Prostate gland (tissue), 2 donors: Measurements from ENCODE around the gene PYDC1. TPM values are rescaled to one million over a fixed set of nuclear protein-coding genes. Genes with fewer than 3 reads are reported as not detected.
A peak's percentile ranks its signal among the peaks of the same experiment; 100 is the strongest.
"Not testable (repeated sequence)": the region's sequence is repeated elsewhere in the genome, so short reads cannot be mapped to it uniquely, and the experiment has no call there.

Source experiments
- DNase-seq: peaks from one replicate; pipeline ENCODE4 v3.0.0-alpha.2; 2019; ENCODE audit warnings: low spot score
- H3K27ac ChIP-seq, 2 donors: fragments of 200-600 bp; sonication (generic); 2 replicates each; pipeline ENCODE4 v1.5.1; 2017 to 2019
- H3K27me3 ChIP-seq: fragments of 200-600 bp; sonication (generic); replicated peaks from 2 replicates; pipeline ENCODE4 v1.5.1; 2019; ENCODE audit not compliant: insufficient read depth
- H3K36me3 ChIP-seq, 2 donors: fragments of 200-600 bp; sonication (generic); 1 replicate in 1 of 2; 2 replicates in 1 of 2; pipeline versions ENCODE4 v1.5.1 to v1.8.1; 2017 to 2019
- H3K4me1 ChIP-seq: fragments of 200-600 bp; sonication (generic); replicated peaks from 2 replicates; pipeline ENCODE4 v1.5.1; 2019
- H3K4me3 ChIP-seq, 2 donors: fragments of 200-600 bp; sonication (generic); 2 replicates each; pipeline ENCODE4 v1.5.1; 2017 to 2019
- H3K9me3 ChIP-seq: fragments of 200-600 bp; sonication (generic); 2 replicates; pipeline ENCODE4 v1.5.1; 2017
- CTCF ChIP-seq, 4 experiments: fragments of 200-600 bp in 2 of 4; fragments of 450-650 bp in 2 of 4; sonication (generic) in 2 of 4; IDR thresholded peaks; 1 replicate in 3 of 4; 2 replicates in 1 of 4; pipeline ENCODE4 v1.5.1; 2016 to 2019; ENCODE audit warnings: antibody characterized with exemption in 4 of 4, mild to moderate bottlenecking in 2 of 4, moderate library complexity in 2 of 4
- POLR2A ChIP-seq: fragments of 450-650 bp; IDR thresholded peaks from one replicate; pipeline ENCODE4 v1.6.1; 2016; ENCODE audit warnings: antibody characterized with exemption, mild to moderate bottlenecking
- POLR2AphosphoS5 ChIP-seq: sonication (generic); formaldehyde crosslinking; IDR thresholded peaks from one replicate; pipeline ENCODE4 v1.6.1; 2017; ENCODE audit warnings: antibody characterized with exemption
- WGBS: methylation state at CpG from one replicate; pipeline ENCODE4 v1.1.5; 2018; 5-methylcytosine and 5-hydroxymethylcytosine counted together
- intact Hi-C: fragments of 100-400 bp; cut with DNase I; formaldehyde crosslinking; loops from one replicate; pipeline ENCODE4 v1.14.2; 2022
- small RNA-seq, 2 donors: library from RNA; depleted of rRNA; stranded (forward); fragments of <200 nt; gene quantifications; one replicate each; pipeline ENCODE3, GENCODE V24; 2016
- total RNA-seq, 2 donors: library from RNA; depleted of rRNA; stranded (reverse); fragments of >200 nt; gene quantifications; one replicate each; pipeline ENCODE4 v1.1.0, GENCODE V29; 2016

The PYDC1 gene
- total RNA-seq, 2 donors from 2014 or later, result not detected

GRCh38 chr16:31179219-31179746 is 37.7 kb downstream of the PYDC1 start:
- intact Hi-C loops, result no loop called here
- no peak for DNase-seq
- 5% methylated on average over 27 of the region's 27 CpGs for WGBS

GRCh38 chr16:31177136-31177535 is 39.8 kb downstream of the PYDC1 start:
- peaks cover 6% of the 10 kb centered on the region for H3K4me1 ChIP-seq
- intact Hi-C loops, result no loop called here
- H3K4me3 ChIP-seq, result no peak overlapping the region
- H3K9me3 ChIP-seq, result no peaks in the 10 kb centered on the region
- TF ChIP-seq POLR2A, result no peak
- TF ChIP-seq POLR2AphosphoS5, result no peak
- H3K27ac ChIP-seq, result no peak overlapping the region
- WGBS, result 68% methylated on average over 3 of the region's 3 CpGs
- H3K27me3 ChIP-seq, result no peaks in the 10 kb centered on the region
- no peaks in the 10 kb centered on the region for H3K36me3 ChIP-seq
- no peak for DNase-seq

More at GRCh38 chr16:31179219-31179746, 37.7 kb downstream of the PYDC1 start:
- H3K4me3 ChIP-seq, result peak overlapping the region; percentile 95 to 99
- H3K36me3 ChIP-seq, result no peaks in the 10 kb centered on the region
- H3K27me3 ChIP-seq, result no peaks in the 10 kb centered on the region
- H3K4me1 ChIP-seq, result peaks cover 18% of the 10 kb centered on the region
- H3K9me3 ChIP-seq, result no peaks in the 10 kb centered on the region
- H3K27ac ChIP-seq, result peak overlapping the region; percentile 98
- no peak for TF ChIP-seq POLR2AphosphoS5
- peak; percentile 68 for TF ChIP-seq POLR2A
- no peak for TF ChIP-seq CTCF (IDR thresholded peaks at IDR 0.05)

- H3K27ac ChIP-seq, H3K9me3 ChIP-seq, intact Hi-C loops, DNase-seq, H3K27me3 ChIP-seq, H3K36me3 ChIP-seq, H3K4me1 ChIP-seq, H3K4me3 ChIP-seq: not testable (repeated sequence)
- WGBS, result 10% methylated on average over 1 of the region's 2 CpGs
Observed at GRCh38 chr16:31170048-31170447, 46.9 kb downstream of the PYDC1 start.

GRCh38 chr16:31168848-31169247 is 48.1 kb downstream of the PYDC1 start:
- intact Hi-C loops, result no loop called here
- Histone ChIP-seq H3K27ac (no peak overlapping the region), H3K4me3 (no peak overlapping the region), H3K36me3 (no peaks in the 10 kb centered on the region), H3K27me3 (no peaks in the 10 kb centered on the region), H3K4me1 (no peaks in the 10 kb centered on the region), H3K9me3 (no peaks in the 10 kb centered on the region)
- WGBS, result 71% methylated on average over 2 of the region's 2 CpGs
- TF ChIP-seq CTCF (IDR thresholded peaks at IDR 0.05), result no peak
- no peak for TF ChIP-seq POLR2AphosphoS5
- TF ChIP-seq POLR2A, result no peak
- DNase-seq, result no peak

- H3K9me3 ChIP-seq, result no peaks in the 10 kb centered on the region
- WGBS, result 91% methylated on average over 8 of the region's 8 CpGs
- no peak overlapping the region for H3K4me3 ChIP-seq
- H3K27ac ChIP-seq, result no peak overlapping the region
- DNase-seq, result no peak
- no peaks in the 10 kb centered on the region for H3K4me1 ChIP-seq
- no peaks in the 10 kb centered on the region for H3K36me3 ChIP-seq
- H3K27me3 ChIP-seq, result no peaks in the 10 kb centered on the region
- intact Hi-C loops, result no loop called here
- no peak for TF ChIP-seq POLR2AphosphoS5
Observed at GRCh38 chr16:31167315-31167714, 49.6 kb downstream of the PYDC1 start.

Small RNA genes within 50 kb of the gene (small RNA-seq; reads per million reads assigned to genes)
- 0 reads per million in 2 donors for gene NDUFA3P6

Other genes starting within 250 kb of the PYDC1 start
- gene HSD3B7, start 231.9 kb downstream of the PYDC1 start, total RNA-seq, result 10 to 100 TPM; 10.3 to 10.7 TPM
- under 1 TPM; 0.36 to 0.91 TPM for gene STX1B, start 206.5 kb downstream of the PYDC1 start, total RNA-seq
- gene STX4, start 183.6 kb downstream of the PYDC1 start, total RNA-seq, result 10 to 100 TPM; 40.7 to 51.7 TPM
- 10 to 100 TPM; 15.6 to 21.4 TPM for gene ZNF668, start 142.9 kb downstream of the PYDC1 start, total RNA-seq
- 10 to 100 TPM; 26.3 to 33.7 TPM for gene ZNF646, start 142.7 kb downstream of the PYDC1 start, total RNA-seq
- gene PRSS53, start 128.2 kb downstream of the PYDC1 start, total RNA-seq, result 1 to 10 TPM; 2.5 TPM
- gene VKORC1, start 122.3 kb downstream of the PYDC1 start, total RNA-seq, result 100 to 1,000 TPM; 106 to 175 TPM
- 10 to 100 TPM; 78.5 to 80.6 TPM for gene BCKDK, start 108.7 kb downstream of the PYDC1 start, total RNA-seq
- 100 to 1,000 TPM in 1 of 2 donors, 10 to 100 TPM in 1; 92.6 to 115 TPM for gene KAT8, start 99.5 kb downstream of the PYDC1 start, total RNA-seq
- 100 to 1,000 TPM in 1 of 2 donors, 10 to 100 TPM in 1; 29.9 to 118 TPM for gene PRSS8, start 81.4 kb downstream of the PYDC1 start, total RNA-seq
- gene PRSS36, start 67.1 kb downstream of the PYDC1 start, total RNA-seq, result 1 to 10 TPM; 4.3 to 4.7 TPM
- gene FUS, start 37.0 kb downstream of the PYDC1 start, total RNA-seq, result 10 to 100 TPM; 48.6 to 87.5 TPM
- 10 to 100 TPM; 27.2 to 51.6 TPM for gene PYCARD, start 14.4 kb downstream of the PYDC1 start, total RNA-seq
- 1 to 10 TPM in 1 of 2 donors, under 1 TPM in 1; 0.23 to 3.9 TPM for gene TRIM72, start 3.0 kb downstream of the PYDC1 start, total RNA-seq
- gene ITGAM, start 42.8 kb upstream of the PYDC1 start, total RNA-seq, result 1 to 10 TPM in 1 of 2 donors, under 1 TPM in 1; 0.36 to 5.1 TPM
- 1 to 10 TPM; 2.0 to 3.7 TPM for gene ITGAX, start 138.0 kb upstream of the PYDC1 start, total RNA-seq
- gene ITGAD, start 176.2 kb upstream of the PYDC1 start, total RNA-seq, result not detected
- gene COX6A2, start 211.2 kb upstream of the PYDC1 start, total RNA-seq, result 1 to 10 TPM in 1 of 2 donors, not detected in 1; 3.9 TPM
- 1 to 10 TPM; 1.2 to 3.3 TPM for gene ZNF843, start 225.7 kb upstream of the PYDC1 start, total RNA-seq
- gene ARMC5, start 242.4 kb upstream of the PYDC1 start, total RNA-seq, result 10 to 100 TPM; 10.0 to 20.3 TPM